Activated T-cell treated with anti-CD3 and anti-CD28 coated beads for 48 hours (primary cell): ENCODE data around the gene GADD45A.
A peak's percentile ranks its signal among the peaks of the same experiment; 100 is the strongest.

Experiments used
- DNase-seq: peaks from one replicate; pipeline ENCODE4 v3.0.0-alpha.2; 2020; ENCODE audit warnings: low read depth

GADD45A gene

GRCh38 chr1:67689267-67690017 lies 4.4 kb downstream of the GADD45A start:
- DNase-seq: no peak

DNA sequence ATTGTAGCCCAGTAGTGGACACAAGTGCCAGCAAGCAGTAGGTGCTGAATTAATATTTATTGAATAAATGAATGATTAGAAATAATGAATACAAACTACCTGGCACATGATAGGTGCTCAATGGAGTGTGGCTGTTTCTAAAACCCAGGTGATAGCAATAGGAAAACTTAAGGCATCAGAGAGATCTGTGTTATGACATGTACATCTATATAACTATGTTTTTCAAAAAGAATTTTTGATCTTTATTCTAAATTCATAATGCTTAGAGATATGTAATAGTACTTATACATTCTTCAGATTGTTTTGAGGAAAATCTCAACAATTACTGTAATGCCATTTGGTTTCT lies 5.0 kb downstream of the GADD45A start:
- DNase-seq: no peak

- DNase-seq: no peak
Measured at GRCh38 chr1:67690411-67690810, 5.4 kb downstream of the GADD45A start.

GRCh38 chr1:67691712-67692111 lies 6.7 kb downstream of the GADD45A start:
- DNase-seq: no peak

- no peak for DNase-seq
Measured at GRCh38 chr1:67695963-67696362, 11.0 kb downstream of the GADD45A start.

DNA sequence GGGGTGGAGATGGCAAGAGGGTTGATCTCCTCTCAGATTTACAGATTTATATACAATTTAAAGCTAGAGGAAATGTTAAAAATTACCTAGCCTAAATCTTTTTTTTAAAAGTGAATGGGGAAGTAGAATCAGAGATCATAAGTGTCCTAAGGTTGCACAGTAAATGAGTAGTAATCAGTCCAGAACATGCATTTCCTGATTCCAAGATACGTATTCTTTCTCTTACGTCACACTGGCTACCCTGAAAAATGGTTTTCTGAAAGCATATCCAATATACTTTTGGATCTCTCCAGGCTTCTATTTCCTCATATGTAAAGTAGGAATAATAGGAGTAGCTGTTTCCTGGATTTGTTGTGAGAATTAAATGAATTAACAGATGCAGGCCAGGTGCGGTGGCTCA lies 11.7 kb downstream of the GADD45A start:
- DNase-seq: no peak

DNA sequence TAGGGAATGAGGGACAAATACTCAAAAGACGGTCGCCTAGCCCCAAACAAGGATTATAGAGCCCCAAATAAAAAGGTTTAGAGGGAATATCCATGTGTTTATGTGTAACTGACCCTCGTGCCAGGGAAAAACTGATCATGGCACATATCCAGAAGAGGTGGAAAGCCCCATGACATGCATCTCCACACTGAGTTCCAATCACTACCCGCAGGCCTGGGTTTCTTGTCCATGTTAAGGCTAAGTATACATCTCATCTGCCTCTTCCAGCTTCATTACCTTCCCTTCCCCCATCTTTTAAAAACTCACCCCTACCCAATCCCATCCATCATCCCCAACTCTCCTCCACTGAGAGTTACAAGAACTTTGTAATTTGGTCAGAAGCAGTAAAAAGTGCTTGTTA lies 15.2 kb downstream of the GADD45A start:
- DNase-seq: no peak

- peak; percentile 2 for DNase-seq
Measured at GRCh38 chr1:67700692-67701410, 15.8 kb downstream of the GADD45A start.

DNA sequence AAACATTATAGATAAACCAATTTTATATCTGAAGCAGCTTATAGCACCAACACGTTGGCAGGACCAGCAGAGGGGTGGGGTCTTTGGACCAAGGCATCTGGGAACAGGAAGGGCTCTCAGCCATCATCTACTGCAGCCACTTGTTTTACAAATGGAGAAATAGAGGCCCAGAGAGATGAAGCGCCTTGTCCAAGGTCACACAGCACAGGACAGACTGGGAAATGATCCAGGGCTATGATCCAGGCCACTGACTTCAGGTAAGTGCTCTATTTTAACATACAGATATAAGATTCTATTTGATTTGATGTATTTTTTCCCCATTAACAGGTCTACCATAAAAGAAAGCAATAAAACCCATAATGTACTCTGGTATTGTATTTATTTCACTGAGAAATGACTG lies 16.9 kb downstream of the GADD45A start:
- DNase-seq: no peak

DNA sequence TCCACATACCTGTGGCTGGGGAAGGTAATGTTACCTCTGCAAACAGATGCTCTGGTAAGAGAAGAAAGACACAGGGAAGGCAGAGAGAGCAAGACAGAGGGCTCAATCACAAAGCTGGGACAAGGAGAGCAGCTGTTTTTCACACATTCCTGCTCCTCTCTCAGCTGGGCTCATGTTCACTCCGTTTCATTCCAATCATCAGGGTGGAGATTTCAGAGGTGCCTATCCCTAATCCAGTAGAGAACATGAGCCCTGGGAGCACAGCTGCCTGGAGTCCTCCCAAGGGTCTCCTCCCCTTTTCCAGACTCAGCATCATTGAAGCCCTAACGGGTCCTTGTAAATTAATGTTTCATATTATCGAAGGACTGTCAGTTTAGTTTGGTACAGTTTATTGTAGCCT lies 19.4 kb downstream of the GADD45A start:
- no peak for DNase-seq

- DNase-seq: no peak
Measured at GRCh38 chr1:67705735-67706453, 20.9 kb downstream of the GADD45A start.

GRCh38 chr1:67708606-67709005 lies 23.6 kb downstream of the GADD45A start:
- DNase-seq: no peak

DNA sequence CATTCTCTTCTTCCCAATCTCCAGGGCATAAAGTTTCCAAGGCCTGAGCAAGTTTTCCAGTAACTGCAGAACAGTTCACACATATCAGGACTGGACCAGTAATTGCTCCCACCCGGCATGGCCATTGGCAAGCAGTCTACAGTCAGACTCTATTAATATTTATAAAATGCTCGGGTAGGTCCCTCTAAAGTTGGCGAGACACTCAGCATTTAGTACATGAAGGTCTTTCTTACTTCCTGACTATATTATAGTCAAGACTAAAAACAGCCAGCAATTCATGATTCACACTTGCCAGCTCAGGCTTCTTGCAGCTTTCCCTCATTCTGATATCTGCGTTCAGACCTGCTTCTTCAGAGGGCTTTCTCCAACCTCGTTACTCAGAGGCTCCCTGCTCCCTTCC lies 25.4 kb downstream of the GADD45A start:
- no peak for DNase-seq

- DNase-seq: no peak
Measured at GRCh38 chr1:67711158-67711854, 26.3 kb downstream of the GADD45A start.

GRCh38 chr1:67711855-67712212 lies 26.8 kb downstream of the GADD45A start:
- DNase-seq: no peak

- DNase-seq: no peak
Measured at GRCh38 chr1:67713057-67713846, 28.3 kb downstream of the GADD45A start.

- no peak for DNase-seq
Measured at GRCh38 chr1:67715819-67716218, 30.8 kb downstream of the GADD45A start.

- DNase-seq: no peak
Measured at GRCh38 chr1:67716800-67717199, 31.8 kb downstream of the GADD45A start.

- DNase-seq: no peak
Measured at GRCh38 chr1:67717876-67718275, 32.9 kb downstream of the GADD45A start.

DNA sequence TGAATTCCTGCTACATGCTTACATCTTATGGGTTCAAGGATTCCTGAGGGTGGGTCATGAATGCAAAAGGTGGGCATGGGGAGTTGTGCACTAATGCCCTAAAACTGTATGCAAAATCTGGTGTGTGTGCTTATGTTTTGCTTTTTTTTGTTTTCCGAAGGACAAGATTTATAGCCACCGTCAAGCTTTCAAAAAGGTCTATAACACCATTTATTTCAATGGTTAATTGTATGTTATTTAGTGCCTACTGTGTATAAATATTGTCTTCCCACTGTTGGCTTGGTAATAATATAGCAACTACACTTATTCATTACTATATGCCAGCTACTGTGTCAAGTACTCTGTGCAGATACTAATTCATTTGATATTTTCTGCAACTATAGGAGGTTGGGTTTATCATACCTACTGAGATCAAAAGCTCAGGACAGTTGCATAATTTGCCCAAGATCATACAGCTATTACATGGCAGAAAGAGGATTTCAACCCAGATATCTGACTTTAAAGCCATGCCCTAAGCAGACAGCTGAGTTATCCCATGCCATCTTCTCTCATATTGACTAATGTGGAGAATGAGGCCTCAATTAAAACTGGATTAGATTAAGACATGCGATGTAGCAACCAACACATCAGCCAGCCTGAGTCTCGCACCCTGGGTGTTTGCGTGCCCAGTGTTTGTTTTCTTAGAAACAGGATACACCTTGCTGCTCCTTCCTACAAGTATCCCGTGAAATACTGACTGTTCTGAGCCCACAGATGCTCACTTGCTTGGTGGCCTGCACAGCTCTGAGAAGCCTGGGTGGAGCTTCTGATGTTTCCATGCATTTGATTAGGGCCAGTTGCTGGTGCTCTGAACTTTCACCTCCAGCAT lies 34.6 kb downstream of the GADD45A start:
- no peak for DNase-seq

DNA sequence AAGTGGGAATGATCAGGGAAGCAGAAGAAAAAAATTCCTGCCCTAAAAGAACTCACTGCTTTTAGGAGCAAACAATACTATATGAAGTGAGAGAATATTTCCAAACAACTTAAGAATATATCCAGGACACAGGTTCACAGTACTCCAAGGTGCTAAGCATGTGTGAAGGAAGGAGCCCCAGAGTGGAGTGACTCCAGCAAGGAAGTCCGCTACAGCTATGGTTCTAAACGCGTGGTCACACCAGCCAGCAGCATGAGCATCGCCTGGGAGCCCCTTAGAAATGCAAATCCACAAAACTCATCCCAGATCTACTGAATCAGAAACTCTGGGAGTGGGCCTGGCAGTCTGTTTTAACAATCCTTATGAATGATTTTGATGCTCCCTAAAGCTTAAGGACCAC lies 36.1 kb downstream of the GADD45A start:
- DNase-seq: no peak
